Measurements from ENCODE around the gene WDR73.

GRCh38 chr15:84666373-84666772, 12.3 kb upstream of the WDR73 start:
- no peak for TF ChIP-seq CTCF (IDR thresholded peaks at IDR 0.05)
- no peak for TF ChIP-seq POLR2A (IDR thresholded peaks at IDR 0.05)

Data from Peyer's patch (tissue), 4 donors.